ENCODE data around the gene RAVER1.

GRCh38 chr19:10363789-10364281, 30.5 kb upstream of the RAVER1 start:
- TF ChIP-seq CTCF (IDR thresholded peaks at IDR 0.05 in 8 of 11, conservative IDR thresholded peaks at IDR 0.05 in 3 of 11), result no peak
- TF ChIP-seq POLR2AphosphoS5 (IDR thresholded peaks at IDR 0.05), result no peak
- no peak for TF ChIP-seq POLR2A (IDR thresholded peaks at IDR 0.05)
